Measurements from ENCODE around the gene CNGA3.

The CNGA3 gene

GRCh38 chr2:98389251-98389605 is 43.0 kb downstream of the CNGA3 start:
- Histone ChIP-seq H2BK120ac (ENCODE audit: low read depth, low read length) (no peak overlapping the region), H2BK15ac (ENCODE audit: low read depth, poor library complexity, severe bottlenecking) (no peak overlapping the region), H3K79me1 (replicated peaks; ENCODE audit: low read length, poor library complexity, severe bottlenecking) (no peaks in the 10 kb centered on the region), H2BK12ac (ENCODE audit: low read length in 2 of 2) (no peak overlapping the region), H3K27me3 (ENCODE audit: control insufficient read depth in 1 of 2, insufficient read depth in 1 of 2, low read length in 2 of 2) (peaks cover 19 to 35% of the 10 kb centered on the region in 2 experiments), H3K14ac (ENCODE audit: low read length in 2 of 2) (no peak overlapping the region), H3K4ac (ENCODE audit: low read depth in 1 of 2, low read length in 2 of 2) (no peak overlapping the region), H3K4me3 (ENCODE audit: insufficient read depth in 1 of 2, low read depth in 1 of 2, low read length in 2 of 2) (no peak overlapping the region), H3K9me3 (ENCODE audit: control insufficient read depth, low read length) (no peaks in the 10 kb centered on the region), H3K18ac (ENCODE audit: low read depth in 1 of 2, low read length in 2 of 2) (no peak overlapping the region), H2AK5ac (ENCODE audit: low read length, severe bottlenecking) (no peak overlapping the region), H3K23ac (ENCODE audit: low read length in 2 of 2) (no peak overlapping the region), H2BK5ac (ENCODE audit: low read depth, low read length, poor library complexity, severe bottlenecking) (no peak overlapping the region), H3K9ac (ENCODE audit: low read length) (no peak overlapping the region), H4K8ac (ENCODE audit: low read length) (no peak overlapping the region), H4K91ac (ENCODE audit: low read length) (no peak overlapping the region), H3K36me3 (ENCODE audit: control insufficient read depth in 1 of 2, insufficient read depth in 2 of 2, low read depth in 1 of 2, low read length in 2 of 2) (no peaks in the 10 kb centered on the region), H3K4me1 (ENCODE audit: control insufficient read depth, insufficient read depth, low read depth, low read length) (peaks cover 2% of the 10 kb centered on the region), H2AFZ (ENCODE audit: low read depth, low read length) (no peak overlapping the region), H3K27ac (ENCODE audit: low read length, poor library complexity, severe bottlenecking) (no peak overlapping the region), H3K4me2 (ENCODE audit: low read length, poor library complexity, severe bottlenecking) (no peak overlapping the region)
- DNase-seq: no peak
- WGBS: 93% methylated on average over 4 of the region's 4 CpGs

DNA sequence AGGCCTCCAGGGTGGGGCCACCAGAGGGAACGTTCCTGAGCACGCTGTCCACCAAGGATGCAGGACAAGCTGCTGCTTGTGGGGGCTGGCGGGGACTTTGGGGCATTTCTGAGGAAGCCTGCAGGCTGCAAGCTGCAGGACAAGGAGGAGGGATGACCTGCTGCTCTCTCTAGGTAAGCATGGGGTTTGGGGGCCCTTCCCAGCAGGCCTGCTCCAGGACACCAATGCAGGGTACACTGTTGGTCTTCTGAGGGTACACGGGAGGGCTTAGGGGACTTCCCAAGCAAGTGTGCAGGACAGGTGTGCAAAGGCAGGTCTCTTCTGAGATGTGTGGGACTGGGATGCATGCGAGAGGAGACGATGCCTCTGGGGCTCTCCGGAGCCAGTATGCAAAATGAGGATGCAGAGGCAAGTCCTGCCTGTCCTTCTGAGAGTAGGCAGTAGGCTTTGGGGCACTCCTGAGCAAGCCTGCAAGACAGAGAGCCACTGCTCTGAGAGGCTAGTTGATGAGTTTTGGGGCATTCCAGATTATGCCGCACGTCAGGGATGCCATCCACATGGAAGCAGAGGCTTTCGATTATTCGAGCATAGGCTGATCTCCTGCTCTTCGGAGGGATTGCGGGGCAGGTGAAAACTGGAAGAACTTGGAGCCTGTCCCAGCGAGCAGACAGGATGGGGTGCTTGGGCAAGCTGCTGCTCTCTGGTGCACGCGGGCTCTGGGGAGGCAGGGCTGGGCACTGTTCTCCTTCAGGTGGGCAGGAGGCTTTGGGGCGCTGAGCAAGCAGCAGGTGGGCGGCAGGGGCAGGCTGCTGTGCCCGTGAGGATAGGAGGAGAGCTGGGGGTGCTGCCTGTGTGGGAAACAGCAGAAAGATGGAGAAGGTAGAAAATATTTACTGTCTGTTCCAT is 44.6 kb downstream of the CNGA3 start:
- no peak overlapping the region for H3K18ac ChIP-seq (ENCODE audit: low read depth in 1 of 2, low read length in 2 of 2)
- 88% methylated on average over 19 of the region's 19 CpGs for WGBS
- H2AFZ ChIP-seq (ENCODE audit: low read depth, low read length): no peak overlapping the region
- H4K8ac ChIP-seq (ENCODE audit: low read length): no peak overlapping the region
- no peak overlapping the region for H2BK12ac ChIP-seq (ENCODE audit: low read length in 2 of 2)
- no peak for DNase-seq
- H2BK15ac ChIP-seq (ENCODE audit: low read depth, poor library complexity, severe bottlenecking): no peak overlapping the region
- peaks cover 16 to 32% of the 10 kb centered on the region in 2 experiments for H3K27me3 ChIP-seq (ENCODE audit: control insufficient read depth in 1 of 2, insufficient read depth in 1 of 2, low read length in 2 of 2)
- no peak overlapping the region for H4K91ac ChIP-seq (ENCODE audit: low read length)
- H3K36me3 ChIP-seq (ENCODE audit: control insufficient read depth in 1 of 2, insufficient read depth in 2 of 2, low read depth in 1 of 2, low read length in 2 of 2): no peaks in the 10 kb centered on the region
- no peaks in the 10 kb centered on the region for H3K79me1 ChIP-seq (replicated peaks; ENCODE audit: low read length, poor library complexity, severe bottlenecking)
- H2BK5ac ChIP-seq (ENCODE audit: low read depth, low read length, poor library complexity, severe bottlenecking): no peak overlapping the region
- H2AK5ac ChIP-seq (ENCODE audit: low read length, severe bottlenecking): no peak overlapping the region
- no peak overlapping the region for H3K27ac ChIP-seq (ENCODE audit: low read length, poor library complexity, severe bottlenecking)
- H3K4me2 ChIP-seq (ENCODE audit: low read length, poor library complexity, severe bottlenecking): no peak overlapping the region
- H3K4me3 ChIP-seq (ENCODE audit: insufficient read depth in 1 of 2, low read depth in 1 of 2, low read length in 2 of 2): no peak overlapping the region
- no peak overlapping the region for H2BK120ac ChIP-seq (ENCODE audit: low read depth, low read length)
- no peak overlapping the region for H3K9ac ChIP-seq (ENCODE audit: low read length)
- H3K14ac ChIP-seq (ENCODE audit: low read length in 2 of 2): no peak overlapping the region
- no peaks in the 10 kb centered on the region for H3K9me3 ChIP-seq (ENCODE audit: control insufficient read depth, low read length)
- no peaks in the 10 kb centered on the region for H3K4me1 ChIP-seq (ENCODE audit: control insufficient read depth, insufficient read depth, low read depth, low read length)
- H3K23ac ChIP-seq (ENCODE audit: low read length in 2 of 2): no peak overlapping the region
- no peak overlapping the region for H3K4ac ChIP-seq (ENCODE audit: low read depth in 1 of 2, low read length in 2 of 2)

DNA sequence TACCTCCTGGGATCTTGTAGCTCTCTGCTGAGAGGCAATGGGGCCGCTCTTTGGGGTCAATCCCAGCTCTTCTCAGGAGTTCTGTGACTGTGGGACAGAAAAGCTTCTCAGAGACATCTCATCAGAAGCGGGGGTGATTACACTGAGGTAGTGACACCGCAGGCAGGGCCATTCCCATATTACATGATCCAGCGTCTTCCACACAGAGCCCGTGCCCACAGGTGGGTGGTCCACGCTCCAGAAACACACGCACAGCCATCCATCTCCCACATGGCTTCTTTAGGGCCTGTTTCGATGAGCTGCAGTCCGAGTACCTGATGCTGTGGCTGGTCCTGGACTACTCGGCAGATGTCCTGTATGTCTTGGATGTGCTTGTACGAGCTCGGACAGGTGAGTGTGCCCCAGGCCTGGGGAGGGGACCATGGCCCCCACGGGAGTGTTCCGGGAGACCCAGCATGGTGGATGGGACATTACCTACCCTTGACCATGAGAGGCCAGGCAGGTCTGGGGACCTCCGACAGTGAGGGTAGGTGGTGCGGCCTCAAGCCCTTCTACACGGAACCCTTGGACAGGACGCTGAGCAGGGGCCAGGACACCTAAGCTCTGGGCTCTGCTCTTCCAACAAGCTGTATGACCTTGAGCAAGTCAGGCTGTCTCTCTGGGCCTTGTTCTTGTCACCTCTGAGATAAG is 45.5 kb downstream of the CNGA3 start:
- Histone ChIP-seq H3K36me3 (ENCODE audit: control insufficient read depth in 1 of 2, insufficient read depth in 2 of 2, low read depth in 1 of 2, low read length in 2 of 2) (no peaks in the 10 kb centered on the region), H4K91ac (ENCODE audit: low read length) (no peak overlapping the region), H3K4me1 (ENCODE audit: control insufficient read depth, insufficient read depth, low read depth, low read length) (no peaks in the 10 kb centered on the region), H2BK5ac (ENCODE audit: low read depth, low read length, poor library complexity, severe bottlenecking) (no peak overlapping the region), H3K79me1 (replicated peaks; ENCODE audit: low read length, poor library complexity, severe bottlenecking) (no peaks in the 10 kb centered on the region), H2AK5ac (ENCODE audit: low read length, severe bottlenecking) (no peak overlapping the region), H2BK15ac (ENCODE audit: low read depth, poor library complexity, severe bottlenecking) (no peak overlapping the region), H3K18ac (ENCODE audit: low read depth in 1 of 2, low read length in 2 of 2) (no peak overlapping the region), H2BK12ac (ENCODE audit: low read length in 2 of 2) (no peak overlapping the region), H3K27me3 (ENCODE audit: control insufficient read depth in 1 of 2, insufficient read depth in 1 of 2, low read length in 2 of 2) (peaks cover 11 to 26% of the 10 kb centered on the region in 2 experiments), H4K8ac (ENCODE audit: low read length) (no peak overlapping the region), H3K23ac (ENCODE audit: low read length in 2 of 2) (no peak overlapping the region), H2BK120ac (ENCODE audit: low read depth, low read length) (no peak overlapping the region), H3K14ac (ENCODE audit: low read length in 2 of 2) (no peak overlapping the region), H3K4me3 (ENCODE audit: insufficient read depth in 1 of 2, low read depth in 1 of 2, low read length in 2 of 2) (no peak overlapping the region), H3K27ac (ENCODE audit: low read length, poor library complexity, severe bottlenecking) (no peak overlapping the region), H2AFZ (ENCODE audit: low read depth, low read length) (no peak overlapping the region), H3K9me3 (ENCODE audit: control insufficient read depth, low read length) (no peaks in the 10 kb centered on the region), H3K9ac (ENCODE audit: low read length) (no peak overlapping the region), H3K4ac (ENCODE audit: low read depth in 1 of 2, low read length in 2 of 2) (no peak overlapping the region), H3K4me2 (ENCODE audit: low read length, poor library complexity, severe bottlenecking) (no peak overlapping the region)
- 91% methylated on average over 18 of the region's 18 CpGs for WGBS
- no peak for DNase-seq

GRCh38 chr2:98393354-98393753 is 47.1 kb downstream of the CNGA3 start:
- no peak overlapping the region for H2AFZ ChIP-seq (ENCODE audit: low read depth, low read length)
- H4K91ac ChIP-seq (ENCODE audit: low read length): no peak overlapping the region
- H4K8ac ChIP-seq (ENCODE audit: low read length): no peak overlapping the region
- H3K36me3 ChIP-seq (ENCODE audit: control insufficient read depth in 1 of 2, insufficient read depth in 2 of 2, low read depth in 1 of 2, low read length in 2 of 2): no peaks in the 10 kb centered on the region
- H3K14ac ChIP-seq (ENCODE audit: low read length in 2 of 2): no peak overlapping the region
- H3K4me3 ChIP-seq (ENCODE audit: insufficient read depth in 1 of 2, low read depth in 1 of 2, low read length in 2 of 2): no peak overlapping the region
- H2BK15ac ChIP-seq (ENCODE audit: low read depth, poor library complexity, severe bottlenecking): no peak overlapping the region
- H2AK5ac ChIP-seq (ENCODE audit: low read length, severe bottlenecking): no peak overlapping the region
- peaks cover 9 to 21% of the 10 kb centered on the region in 2 experiments for H3K27me3 ChIP-seq (ENCODE audit: control insufficient read depth in 1 of 2, insufficient read depth in 1 of 2, low read length in 2 of 2)
- H3K18ac ChIP-seq (ENCODE audit: low read depth in 1 of 2, low read length in 2 of 2): no peak overlapping the region
- no peak overlapping the region for H3K27ac ChIP-seq (ENCODE audit: low read length, poor library complexity, severe bottlenecking)
- H2BK12ac ChIP-seq (ENCODE audit: low read length in 2 of 2): no peak overlapping the region
- 76% methylated on average over 5 of the region's 5 CpGs for WGBS
- H3K9me3 ChIP-seq (ENCODE audit: control insufficient read depth, low read length): no peaks in the 10 kb centered on the region
- no peak overlapping the region for H2BK120ac ChIP-seq (ENCODE audit: low read depth, low read length)
- H3K23ac ChIP-seq (ENCODE audit: low read length in 2 of 2): no peak overlapping the region
- DNase-seq: no peak
- no peak overlapping the region for H3K4me2 ChIP-seq (ENCODE audit: low read length, poor library complexity, severe bottlenecking)
- no peak overlapping the region for H3K4ac ChIP-seq (ENCODE audit: low read depth in 1 of 2, low read length in 2 of 2)
- H3K9ac ChIP-seq (ENCODE audit: low read length): no peak overlapping the region
- H2BK5ac ChIP-seq (ENCODE audit: low read depth, low read length, poor library complexity, severe bottlenecking): no peak overlapping the region
- no peaks in the 10 kb centered on the region for H3K79me1 ChIP-seq (replicated peaks; ENCODE audit: low read length, poor library complexity, severe bottlenecking)
- no peaks in the 10 kb centered on the region for H3K4me1 ChIP-seq (ENCODE audit: control insufficient read depth, insufficient read depth, low read depth, low read length)
